GM23338 (cell line): ENCODE measurements around the gene AP1S3. TPM values are rescaled to one million over a fixed set of nuclear protein-coding genes. Genes with fewer than 3 reads are reported as not detected.

Experiments
- ATAC-seq: fragments of 200-7000 bp; cut with Tn5 transposase; 3 replicates; pipeline ENCODE4 v1.9.1; 2020
- DNase-seq: peaks from one replicate; pipeline ENCODE4 v3.0.0-alpha.2; 2015; ENCODE audit warnings: low spot score
- H2AFZ ChIP-seq: fragments of 200-600 bp; sonication (generic); 2 replicates; pipeline ENCODE4 v1.8.0; 2016; ENCODE audit warnings: antibody characterized with exemption, mild to moderate bottlenecking, moderate library complexity
- H3F3A ChIP-seq: fragments of 200-600 bp; sonication (generic); replicated peaks from 2 replicates; pipeline ENCODE4 v1.8.0; 2017; ENCODE audit warnings: antibody characterized with exemption, mixed run types, low read depth
- H3K27ac ChIP-seq: fragments of 200-600 bp; sonication (generic); 2 replicates; pipeline ENCODE4 v1.6.1; 2016; ENCODE audit warnings: low read depth
- H3K27me3 ChIP-seq: fragments of 200-600 bp; sonication (generic); 2 replicates; pipeline ENCODE4 v1.8.0; 2016; ENCODE audit warnings: mild to moderate bottlenecking, mixed run types, moderate library complexity; ENCODE audit not compliant: insufficient read depth
- H3K36me3 ChIP-seq: fragments of 200-600 bp; sonication (generic); 2 replicates; pipeline ENCODE4 v1.8.0; 2016; ENCODE audit warnings: mild to moderate bottlenecking; ENCODE audit not compliant: insufficient read depth
- H3K4me1 ChIP-seq: fragments of 200-600 bp; sonication (generic); 2 replicates; pipeline ENCODE4 v1.8.0; 2016; ENCODE audit warnings: mild to moderate bottlenecking, moderate library complexity; ENCODE audit not compliant: insufficient read depth
- H3K4me2 ChIP-seq: fragments of 200-600 bp; sonication (generic); 2 replicates; pipeline ENCODE4 v1.7.1; 2017; ENCODE audit warnings: mixed run types
- H3K4me3 ChIP-seq: fragments of 200-600 bp; sonication (generic); 2 replicates; pipeline ENCODE4 v1.6.1; 2016; ENCODE audit warnings: mixed run types
- H3K79me2 ChIP-seq: fragments of 200-600 bp; sonication (generic); replicated peaks from 2 replicates; pipeline ENCODE4 v1.8.0; 2017; ENCODE audit warnings: mild to moderate bottlenecking; ENCODE audit not compliant: insufficient read depth
- H3K9me2 ChIP-seq: fragments of 200-600 bp; sonication (generic); 2 replicates; pipeline ENCODE4 v1.8.0; 2017; ENCODE audit not compliant: insufficient read depth
- H4K20me1 ChIP-seq: fragments of 200-600 bp; sonication (generic); replicated peaks from 2 replicates; pipeline ENCODE4 v1.8.0; 2017; ENCODE audit warnings: mild to moderate bottlenecking; ENCODE audit not compliant: insufficient read depth
- H3K27ac Mint-ChIP-seq: 2 replicates; pipeline ENCODE4 v1.8.0; 2020; ENCODE audit warnings: inconsistent platforms, mild to moderate bottlenecking, moderate library complexity, mixed read lengths
- H3K27me3 Mint-ChIP-seq: 3 replicates; pipeline ENCODE4 v1.8.0; 2022; ENCODE audit warnings: low read depth, mild to moderate bottlenecking, moderate library complexity, mixed read lengths, inconsistent platforms; ENCODE audit not compliant: insufficient read depth, poor library complexity
- H3K36me3 Mint-ChIP-seq: 3 replicates; pipeline ENCODE4 v1.8.0; 2021; ENCODE audit warnings: low read depth, mild to moderate bottlenecking, inconsistent platforms, moderate library complexity, mixed read lengths
- H3K4me1 Mint-ChIP-seq: 3 replicates; pipeline ENCODE4 v1.8.0; 2020; ENCODE audit warnings: mild to moderate bottlenecking, inconsistent platforms, mixed read lengths
- H3K4me3 Mint-ChIP-seq: 3 replicates; pipeline ENCODE4 v1.8.0; 2021; ENCODE audit warnings: moderate library complexity, mild to moderate bottlenecking, inconsistent platforms, mixed read lengths
- H3K9me3 Mint-ChIP-seq: 3 replicates; pipeline ENCODE4 v1.8.0; 2020; ENCODE audit warnings: moderate library complexity, mild to moderate bottlenecking, inconsistent platforms, mixed read lengths
- CREB1 ChIP-seq: fragments of 250-450 bp; sonication (Bioruptor Pico); IDR thresholded peaks from 2 replicates; pipeline ENCODE4 v1.5.0; 2020; ENCODE audit warnings: low read depth, mild to moderate bottlenecking, moderate library complexity
- CTCF ChIP-seq, 2 experiments: fragments of 200-600 bp in 1 of 2; sonication (generic) in 1 of 2; conservative IDR thresholded peaks; 2 replicates each; pipeline versions ENCODE4 v1.5.1 to v1.6.1; 2016 to 2017; ENCODE audit warnings: antibody characterized with exemption in 2 of 2, low read depth in 2 of 2, mild to moderate bottlenecking in 2 of 2, moderate library complexity in 1 of 2
- ETS1 ChIP-seq: IDR thresholded peaks from 2 replicates; pipeline ENCODE4 v1.6.1; 2016; ENCODE audit warnings: antibody characterized with exemption
- EZH2 ChIP-seq: fragments of 200-600 bp; sonication (generic); IDR thresholded peaks from one replicate; pipeline ENCODE4 v1.8.0; 2017; ENCODE audit warnings: antibody characterized with exemption, mild to moderate bottlenecking, low read depth; ENCODE audit not compliant: unreplicated experiment
- EZH2phosphoT487 ChIP-seq: fragments of 200-600 bp; sonication (generic); IDR thresholded peaks from one replicate; pipeline ENCODE4 v1.8.1; 2018; ENCODE audit warnings: antibody characterized with exemption; ENCODE audit not compliant: unreplicated experiment
- JUNB ChIP-seq: IDR thresholded peaks from one replicate; pipeline ENCODE4 v1.6.1; 2016; ENCODE audit warnings: antibody characterized with exemption; ENCODE audit not compliant: unreplicated experiment
- NANOG ChIP-seq: IDR thresholded peaks from 2 replicates; pipeline ENCODE4 v1.6.1; 2016; ENCODE audit warnings: antibody characterized with exemption, borderline replicate concordance
- POLR2AphosphoS5 ChIP-seq: IDR thresholded peaks from 2 replicates; pipeline ENCODE4 v1.6.1; 2016; ENCODE audit warnings: antibody characterized with exemption, low read depth
- REST ChIP-seq: IDR thresholded peaks from one replicate; pipeline ENCODE4 v1.6.1; 2018; ENCODE audit warnings: antibody characterized with exemption; ENCODE audit not compliant: unreplicated experiment
- ZNF114 ChIP-seq: fragments of 250-450 bp; sonication (Bioruptor Pico); IDR thresholded peaks from 2 replicates; pipeline ENCODE4 v1.5.0; 2020; ENCODE audit warnings: mild to moderate bottlenecking, moderate library complexity
- ZNF331 ChIP-seq: fragments of 250-450 bp; sonication (Bioruptor Pico); IDR thresholded peaks from 2 replicates; pipeline ENCODE4 v1.5.0; 2020; ENCODE audit warnings: low read depth, mild to moderate bottlenecking, moderate library complexity
- ZNF462 ChIP-seq: fragments of 250-450 bp; sonication (Bioruptor Pico); IDR thresholded peaks from 2 replicates; pipeline ENCODE4 v1.5.0; 2020; ENCODE audit warnings: mild to moderate bottlenecking, moderate library complexity
- polyA plus RNA-seq: library from polyadenylated mRNA; unstranded; fragments of >200 nt; fragmentation: Nextera tagmentation; extraction: Ambion mirVana; gene quantifications from 2 replicates; pipeline ENCODE4 v1.2.1, GENCODE V29; 2016
- total RNA-seq: library from RNA; depleted of rRNA; stranded (reverse); fragments of >200 nt; shearing (Covaris generic); gene quantifications from 2 replicates; pipeline ENCODE4 v1.2.3, GENCODE V29; 2014

The AP1S3 gene
- total and polyA plus RNA-seq, 2 experiments from 2014 or later = 8.8 to 25.5 TPM

GRCh38 chr2:223870840-223871611 lies 33.6 kb upstream of the AP1S3 start (continued):
- no peak for TF ChIP-seq ETS1
- no peak for TF ChIP-seq NANOG
- no peak for TF ChIP-seq EZH2phosphoT487
- no peak for TF ChIP-seq POLR2AphosphoS5

GRCh38 chr2:223868005-223868404 lies 30.6 kb upstream of the AP1S3 start:
- Histone ChIP-seq H4K20me1 (no peaks in the 10 kb centered on the region), H3K4me3 (no peak overlapping the region), H3K27ac (no peak overlapping the region), H3K9me2 (no peaks in the 10 kb centered on the region), H3K4me2 (no peak overlapping the region), H3F3A (no peaks in the 10 kb centered on the region), H3K4me1 (no peaks in the 10 kb centered on the region), H2AFZ (no peak overlapping the region), H3K79me2 (no peaks in the 10 kb centered on the region), H3K36me3 (no peaks in the 10 kb centered on the region; the same call in 1 of the 2 replicates), H3K27me3 (no peaks in the 10 kb centered on the region)
- DNase-seq (no peak), ATAC-seq (no peak; the same call in 2 of the 3 replicates)
- no peak for TF ChIP-seq CTCF (conservative IDR thresholded peaks at IDR 0.05; ENCODE audit: low read depth in 2 of 2)
- TF ChIP-seq ZNF331 (CRISPR knock-in tag) = no peak
- TF ChIP-seq CREB1 (CRISPR knock-in tag) = no peak
- TF ChIP-seq ZNF114 = no peak
- TF ChIP-seq JUNB = no peak
- TF ChIP-seq EZH2 = no peak
- no peak for TF ChIP-seq ZNF462 (CRISPR knock-in tag)
- no peak for TF ChIP-seq REST
- TF ChIP-seq POLR2AphosphoS5 = no peak
- no peak for TF ChIP-seq EZH2phosphoT487
- peaks cover 6% of the 10 kb centered on the region for H3K27me3 Mint-ChIP-seq
- peaks cover 3% of the 10 kb centered on the region; the same call in 1 of the 3 replicates for H3K4me1 Mint-ChIP-seq
- no peaks in the 10 kb centered on the region for H3K9me3 Mint-ChIP-seq
- no peak overlapping the region for H3K27ac Mint-ChIP-seq
- no peak overlapping the region for H3K4me3 Mint-ChIP-seq
- H3K36me3 Mint-ChIP-seq = peaks cover 6% of the 10 kb centered on the region; the same call in 1 of the 3 replicates
